ENCODE results near the gene OR6J1.
"Not testable (repeated sequence)": the region's sequence is repeated elsewhere in the genome, so short reads cannot be mapped to it uniquely, and the experiment has no call there.

Gene OR6J1

DNA sequence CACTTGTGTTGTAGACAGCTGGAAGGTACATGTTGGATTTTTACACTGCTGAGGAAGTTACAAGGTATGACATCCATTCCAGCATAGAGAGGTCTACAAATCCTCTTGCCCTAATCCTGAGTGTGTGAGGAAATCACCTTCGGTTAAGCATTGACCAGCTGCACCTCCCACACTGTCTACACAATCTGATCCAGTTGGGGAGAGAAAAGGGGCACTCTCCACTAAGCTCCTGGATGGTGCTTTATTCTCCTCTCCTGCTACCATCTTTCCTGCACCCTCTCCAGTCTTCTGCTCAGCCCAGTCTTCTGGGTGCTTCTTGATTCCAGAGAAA, at the start of gene OR6J1:
Gene OR6J1, minus strand, starts transcription at position 48 of the 331 bp plus-strand sequence. CDS start 9,541 bp downstream, outside the sequence.
- TF ChIP-seq SUZ12 (IDR thresholded peaks at IDR 0.05; ENCODE audit: extremely low read depth, insufficient read depth, insufficient read length) (no peak), ZNF274 (IDR thresholded peaks at IDR 0.05; ENCODE audit: low read depth, low read length) (no peak), YY1 (IDR thresholded peaks at IDR 0.05; ENCODE audit: insufficient read depth, insufficient read length) (no peak)
- Histone ChIP-seq H3K4me1 (ENCODE audit: insufficient read depth, insufficient read length) (no peaks in the 10 kb centered on the region), H3K9me3 (ENCODE audit: insufficient read depth, low read length) (no peaks in the 10 kb centered on the region), H3K36me3 (ENCODE audit: insufficient read depth, insufficient read length, low read length) (no peaks in the 10 kb centered on the region), H3K9ac (ENCODE audit: insufficient read length, low read depth) (no peak within 1 kb of the TSS), H3K27me3 (ENCODE audit: insufficient read depth, insufficient read length) (no peaks in the 10 kb centered on the region), H3K4me3 (ENCODE audit: insufficient read length, low read depth) (no peak within 1 kb of the TSS)
- DNase-seq (ENCODE audit: low read depth, low spot score) = no peak

DNA sequence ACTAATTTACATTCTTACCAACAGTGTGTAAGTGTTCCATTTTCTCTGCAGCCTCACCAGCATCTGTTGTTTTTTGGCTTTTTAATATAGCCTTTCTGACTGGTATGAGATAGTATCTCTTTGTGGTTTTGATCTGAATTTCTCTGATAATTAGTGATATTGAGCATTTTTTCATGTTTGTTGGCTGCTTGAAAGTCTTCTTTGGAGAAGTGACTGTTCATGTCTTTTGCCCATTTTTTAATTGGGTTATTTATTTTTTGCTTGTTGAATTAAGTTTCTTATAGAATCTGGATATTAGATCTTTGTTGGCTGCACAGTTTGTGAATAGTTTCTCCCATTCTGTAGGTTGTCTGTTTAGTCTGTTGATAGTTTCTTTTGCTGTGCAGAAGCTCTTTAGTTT, 48.0 kb upstream of the OR6J1 start:
- H3K4me3 ChIP-seq (ENCODE audit: insufficient read length, low read depth) = no peak overlapping the region

GRCh38 chr14:22691171-22691570, 47.0 kb upstream of the OR6J1 start:
- H3K9me3 ChIP-seq (ENCODE audit: insufficient read depth, low read length) = no peaks in the 10 kb centered on the region; the same call in 1 of the 2 replicates
- H3K4me1 ChIP-seq (ENCODE audit: insufficient read depth, insufficient read length) = no peaks in the 10 kb centered on the region
- no peaks in the 10 kb centered on the region for H3K36me3 ChIP-seq (ENCODE audit: insufficient read depth, insufficient read length, low read length)
- DNase-seq (ENCODE audit: low read depth, low spot score) = no peak
- no peak overlapping the region for H3K4me3 ChIP-seq (ENCODE audit: insufficient read length, low read depth)
- H3K27me3 ChIP-seq (ENCODE audit: insufficient read depth, insufficient read length) = no peaks in the 10 kb centered on the region
- no peak overlapping the region for H3K9ac ChIP-seq (ENCODE audit: insufficient read length, low read depth)
- TF ChIP-seq SUZ12 (IDR thresholded peaks at IDR 0.05; ENCODE audit: extremely low read depth, insufficient read depth, insufficient read length) (no peak), ZNF274 (IDR thresholded peaks at IDR 0.05; ENCODE audit: low read depth, low read length) (no peak), YY1 (IDR thresholded peaks at IDR 0.05; ENCODE audit: insufficient read depth, insufficient read length) (no peak)

More for the DNA sequence above, 48.0 kb upstream of the OR6J1 start:
- Histone ChIP-seq H3K4me1 (ENCODE audit: insufficient read depth, insufficient read length) (no peaks in the 10 kb centered on the region), H3K36me3 (ENCODE audit: insufficient read depth, insufficient read length, low read length) (no peaks in the 10 kb centered on the region), H3K9me3 (ENCODE audit: insufficient read depth, low read length) (no peaks in the 10 kb centered on the region; the same call in 1 of the 2 replicates), H3K27me3 (ENCODE audit: insufficient read depth, insufficient read length) (no peaks in the 10 kb centered on the region), H3K9ac (ENCODE audit: insufficient read length, low read depth) (no peak overlapping the region)
- DNase-seq (ENCODE audit: low read depth, low spot score) = no peak
- TF ChIP-seq YY1 (IDR thresholded peaks at IDR 0.05; ENCODE audit: insufficient read depth, insufficient read length) (no peak), ZNF274 (IDR thresholded peaks at IDR 0.05; ENCODE audit: low read depth, low read length) (no peak)

DNA sequence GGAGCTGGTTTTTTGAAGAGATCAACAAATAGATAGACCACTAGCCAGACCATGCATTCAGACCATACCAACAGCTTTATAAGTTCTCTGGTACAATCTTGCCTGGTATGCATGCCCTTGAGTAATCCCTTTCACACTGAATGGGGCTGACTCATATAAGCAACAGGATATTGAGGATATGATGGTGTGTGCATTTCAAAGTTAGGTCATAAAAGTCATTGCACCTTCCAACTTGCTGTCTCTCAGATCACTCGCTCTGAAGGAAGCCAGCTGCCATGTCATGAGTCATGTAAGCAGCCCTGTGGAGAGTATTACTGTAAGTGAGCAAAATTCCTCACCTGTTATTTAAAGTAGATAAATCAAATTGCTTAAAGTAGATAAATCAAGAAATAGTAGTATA, 45.0 kb upstream of the OR6J1 start:
- no peaks in the 10 kb centered on the region for H3K36me3 ChIP-seq (ENCODE audit: insufficient read depth, insufficient read length, low read length)
- no peaks in the 10 kb centered on the region for H3K4me1 ChIP-seq (ENCODE audit: insufficient read depth, insufficient read length)
- H3K4me3 ChIP-seq (ENCODE audit: insufficient read length, low read depth) = no peak overlapping the region
- H3K27me3 ChIP-seq (ENCODE audit: insufficient read depth, insufficient read length) = no peaks in the 10 kb centered on the region
- H3K9ac ChIP-seq (ENCODE audit: insufficient read length, low read depth) = no peak overlapping the region
- no peak for DNase-seq (ENCODE audit: low read depth, low spot score)
- no peaks in the 10 kb centered on the region; the same call in 1 of the 2 replicates for H3K9me3 ChIP-seq (ENCODE audit: insufficient read depth, low read length)
- TF ChIP-seq YY1 (IDR thresholded peaks at IDR 0.05; ENCODE audit: insufficient read depth, insufficient read length) = no peak
- no peak for TF ChIP-seq ZNF274 (IDR thresholded peaks at IDR 0.05; ENCODE audit: low read depth, low read length)
- no peak for TF ChIP-seq SUZ12 (IDR thresholded peaks at IDR 0.05; ENCODE audit: extremely low read depth, insufficient read depth, insufficient read length)

DNA sequence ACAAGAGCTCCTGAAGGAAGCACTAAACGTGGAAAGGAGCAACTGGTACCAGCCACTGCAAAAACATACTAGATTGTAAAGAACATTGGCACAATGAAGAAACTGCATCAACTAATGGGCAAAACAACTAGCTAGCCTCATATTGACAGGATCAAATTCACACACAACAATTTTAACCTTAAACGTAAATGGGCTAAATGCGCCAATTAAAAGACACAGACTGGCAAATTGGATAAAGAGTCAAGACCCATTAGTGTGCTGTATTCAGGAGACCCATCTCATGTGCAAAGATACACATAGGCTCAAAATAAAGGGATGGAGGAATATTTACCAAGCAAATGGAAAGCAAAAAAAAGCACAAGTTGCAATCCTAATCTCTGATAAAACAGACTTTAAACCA, 43.8 kb upstream of the OR6J1 start:
- not testable (repeated sequence) for H3K9ac ChIP-seq (ENCODE audit: insufficient read length, low read depth); H3K4me3 ChIP-seq (ENCODE audit: insufficient read length, low read depth)

DNA sequence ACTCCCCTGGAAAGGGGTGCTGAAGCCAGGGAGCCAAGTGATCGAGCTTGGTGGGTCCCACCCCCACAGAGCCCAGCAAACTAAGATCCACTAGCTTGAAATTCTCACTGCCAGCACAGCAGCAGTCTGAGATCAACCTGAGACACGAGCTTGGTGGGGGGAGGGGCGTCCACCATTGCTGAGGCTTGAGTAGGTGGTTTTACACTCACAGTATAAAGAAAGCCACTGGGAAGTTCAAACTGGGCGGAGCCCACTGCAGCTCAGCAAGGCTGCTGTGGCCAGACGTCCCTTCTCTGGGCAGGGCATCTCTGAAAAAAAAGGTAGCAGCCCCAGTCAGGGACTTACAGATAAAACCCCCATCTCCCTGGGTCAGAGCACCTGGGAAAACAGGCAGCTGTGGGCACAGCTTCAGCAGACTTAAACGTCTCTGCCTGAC, 42.0 kb upstream of the OR6J1 start:
- not testable (repeated sequence) for H3K4me1 ChIP-seq (ENCODE audit: insufficient read depth, insufficient read length); H3K9me3 ChIP-seq (ENCODE audit: insufficient read depth, low read length); DNase-seq (ENCODE audit: low read depth, low spot score); H3K36me3 ChIP-seq (ENCODE audit: insufficient read depth, insufficient read length, low read length); H3K27me3 ChIP-seq (ENCODE audit: insufficient read depth, insufficient read length); H3K4me3 ChIP-seq (ENCODE audit: insufficient read length, low read depth)
- H3K9ac ChIP-seq (ENCODE audit: insufficient read length, low read depth) = peak overlapping the region; percentile 42

More for the DNA sequence above, 43.8 kb upstream of the OR6J1 start:
- not testable (repeated sequence) for H3K27me3 ChIP-seq (ENCODE audit: insufficient read depth, insufficient read length); H3K36me3 ChIP-seq (ENCODE audit: insufficient read depth, insufficient read length, low read length); DNase-seq (ENCODE audit: low read depth, low spot score); H3K9me3 ChIP-seq (ENCODE audit: insufficient read depth, low read length); H3K4me1 ChIP-seq (ENCODE audit: insufficient read depth, insufficient read length)

GRCh38 chr14:22685467-22685866, 41.3 kb upstream of the OR6J1 start:
- H3K36me3 ChIP-seq (ENCODE audit: insufficient read depth, insufficient read length, low read length) = no peaks in the 10 kb centered on the region
- H3K4me1 ChIP-seq (ENCODE audit: insufficient read depth, insufficient read length) = no peaks in the 10 kb centered on the region
- H3K9ac ChIP-seq (ENCODE audit: insufficient read length, low read depth) = no peak overlapping the region
- TF ChIP-seq ZNF274 (IDR thresholded peaks at IDR 0.05; ENCODE audit: low read depth, low read length) = no peak
- no peak for TF ChIP-seq SUZ12 (IDR thresholded peaks at IDR 0.05; ENCODE audit: extremely low read depth, insufficient read depth, insufficient read length)
- no peak for TF ChIP-seq YY1 (IDR thresholded peaks at IDR 0.05; ENCODE audit: insufficient read depth, insufficient read length)
- no peaks in the 10 kb centered on the region for H3K9me3 ChIP-seq (ENCODE audit: insufficient read depth, low read length)
- H3K4me3 ChIP-seq (ENCODE audit: insufficient read length, low read depth) = peak overlapping the region; percentile 15
- no peak for DNase-seq (ENCODE audit: low read depth, low spot score)
- no peaks in the 10 kb centered on the region for H3K27me3 ChIP-seq (ENCODE audit: insufficient read depth, insufficient read length)

DNA sequence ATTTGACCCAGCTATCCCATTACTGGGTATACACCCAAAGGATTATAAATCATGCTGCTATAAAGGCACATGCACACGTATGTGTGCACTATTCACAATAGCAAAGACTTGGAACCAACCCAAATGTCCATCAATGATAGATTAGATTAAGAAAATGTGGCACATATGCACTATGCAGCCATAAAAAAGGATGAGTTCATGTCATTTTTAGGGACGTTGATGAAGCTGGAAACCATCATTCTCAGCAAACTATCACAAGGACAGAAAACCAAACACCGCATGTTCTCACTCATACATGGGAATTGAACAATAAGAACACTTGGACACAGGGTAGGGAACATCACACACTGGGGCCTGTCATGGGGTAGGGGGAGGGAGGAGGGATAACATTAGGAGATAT, 39.3 kb upstream of the OR6J1 start:
- H3K4me1 ChIP-seq (ENCODE audit: insufficient read depth, insufficient read length); H3K9ac ChIP-seq (ENCODE audit: insufficient read length, low read depth); H3K36me3 ChIP-seq (ENCODE audit: insufficient read depth, insufficient read length, low read length); DNase-seq (ENCODE audit: low read depth, low spot score); H3K9me3 ChIP-seq (ENCODE audit: insufficient read depth, low read length); H3K4me3 ChIP-seq (ENCODE audit: insufficient read length, low read depth); H3K27me3 ChIP-seq (ENCODE audit: insufficient read depth, insufficient read length): not testable (repeated sequence)
